ENCODE results near the gene MSANTD7. TPM values are rescaled to one million over a fixed set of nuclear protein-coding genes. Genes with fewer than 3 reads are reported as not detected.

Gene MSANTD7
- total and polyA plus RNA-seq, 12 donors, result 2.6 to 14.8 (median 7.5) TPM

DNA sequence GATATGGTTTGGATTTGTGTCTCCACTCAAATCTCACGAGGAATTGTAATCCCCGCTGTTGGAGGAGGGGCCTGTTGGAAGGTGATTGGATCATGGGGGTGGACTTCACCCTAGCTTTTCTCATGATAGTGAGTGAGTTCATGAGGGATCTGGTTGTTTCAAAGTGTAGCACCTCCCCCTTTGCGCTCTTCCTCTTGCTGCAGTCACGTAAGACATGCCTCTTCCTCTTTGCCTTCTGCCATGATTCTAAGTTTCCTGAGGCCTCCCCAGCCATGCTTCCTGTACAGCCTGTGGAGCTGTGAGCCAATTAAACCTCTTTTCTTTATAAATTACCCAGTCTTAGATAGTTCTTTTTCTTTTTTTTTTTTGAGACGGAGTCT is 17.3 kb upstream of the MSANTD7 start:
- Histone ChIP-seq H3K9me3 (replicated peaks in 1 of 3) (no peaks in the 10 kb centered on the region), H3K27me3 (no peaks in the 10 kb centered on the region), H3K4me3 (no peak overlapping the region), H3K27ac (no peak overlapping the region), H3K4me1 (replicated peaks in 1 of 2) (peaks cover 4 to 7% of the 10 kb centered on the region in 2 donors), H3K36me3 (replicated peaks in 1 of 2) (no peaks in the 10 kb centered on the region)
- intact Hi-C loops (cut with DNase I), result loop anchor here in 1 of 2 donors (5.0 to 10.0 kb wide), 2 partner anchors 168 to 216 kb away; no protein-coding TSS in a partner anchor
- no peak for DNase-seq
- TF ChIP-seq, protein P1, sequence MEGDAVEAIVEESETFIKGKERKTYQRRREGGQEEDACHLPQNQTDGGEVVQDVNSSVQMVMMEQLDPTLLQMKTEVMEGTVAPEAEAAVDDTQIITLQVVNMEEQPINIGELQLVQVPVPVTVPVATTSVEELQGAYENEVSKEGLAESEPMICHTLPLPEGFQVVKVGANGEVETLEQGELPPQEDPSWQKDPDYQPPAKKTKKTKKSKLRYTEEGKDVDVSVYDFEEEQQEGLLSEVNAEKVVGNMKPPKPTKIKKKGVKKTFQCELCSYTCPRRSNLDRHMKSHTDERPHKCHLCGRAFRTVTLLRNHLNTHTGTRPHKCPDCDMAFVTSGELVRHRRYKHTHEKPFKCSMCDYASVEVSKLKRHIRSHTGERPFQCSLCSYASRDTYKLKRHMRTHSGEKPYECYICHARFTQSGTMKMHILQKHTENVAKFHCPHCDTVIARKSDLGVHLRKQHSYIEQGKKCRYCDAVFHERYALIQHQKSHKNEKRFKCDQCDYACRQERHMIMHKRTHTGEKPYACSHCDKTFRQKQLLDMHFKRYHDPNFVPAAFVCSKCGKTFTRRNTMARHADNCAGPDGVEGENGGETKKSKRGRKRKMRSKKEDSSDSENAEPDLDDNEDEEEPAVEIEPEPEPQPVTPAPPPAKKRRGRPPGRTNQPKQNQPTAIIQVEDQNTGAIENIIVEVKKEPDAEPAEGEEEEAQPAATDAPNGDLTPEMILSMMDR (IDR thresholded peaks at IDR 0.05), result no peak
- TF ChIP-seq POLR2A (IDR thresholded peaks at IDR 0.05), result no peak
- 90 to 93% (median 91%) methylated on average over 5 of the region's 5 CpGs for WGBS, 4 donors

DNA sequence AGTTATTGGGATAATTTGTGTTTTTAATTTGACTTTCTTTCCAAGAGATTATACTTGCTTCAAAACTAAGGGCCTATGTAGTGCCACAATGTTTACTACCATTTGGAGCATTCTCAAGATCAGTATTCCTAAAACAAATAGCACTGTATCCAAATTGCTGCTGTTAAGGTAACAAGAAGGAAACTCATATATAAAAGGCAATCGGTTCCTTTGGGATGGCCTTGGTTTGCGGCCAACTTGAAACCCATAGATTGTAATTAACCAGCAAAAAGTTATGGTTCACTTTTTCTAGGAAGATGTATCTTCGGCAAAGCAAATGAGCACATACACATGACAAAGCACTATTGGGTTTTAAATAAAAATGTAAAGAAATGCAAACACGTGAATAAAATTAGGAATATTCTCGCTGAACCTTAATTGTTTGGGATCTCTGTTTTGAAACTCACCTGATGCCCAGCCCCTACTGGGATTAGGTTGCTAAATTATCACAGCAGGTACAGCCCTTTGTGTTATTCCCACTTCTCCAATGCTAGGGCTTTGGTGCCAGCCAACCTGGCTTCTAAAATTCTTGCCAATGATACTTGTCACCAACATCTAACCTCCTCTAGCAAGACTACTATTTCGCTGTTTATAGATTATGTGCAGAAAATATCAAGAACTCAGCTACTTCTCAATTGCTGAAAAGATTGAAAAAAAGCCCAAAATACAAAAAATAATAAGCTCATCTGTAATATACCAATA is 16.3 kb upstream of the MSANTD7 start:
- DNase-seq, result no peak
- intact Hi-C loops (cut with DNase I), result loop anchor here in 1 of 2 donors (5.0 to 10.0 kb wide), 2 partner anchors 170 to 217 kb away; no protein-coding TSS in a partner anchor
- TF ChIP-seq POLR2A (IDR thresholded peaks at IDR 0.05), result no peak
- TF ChIP-seq, protein P1 (IDR thresholded peaks at IDR 0.05), result no peak

DNA sequence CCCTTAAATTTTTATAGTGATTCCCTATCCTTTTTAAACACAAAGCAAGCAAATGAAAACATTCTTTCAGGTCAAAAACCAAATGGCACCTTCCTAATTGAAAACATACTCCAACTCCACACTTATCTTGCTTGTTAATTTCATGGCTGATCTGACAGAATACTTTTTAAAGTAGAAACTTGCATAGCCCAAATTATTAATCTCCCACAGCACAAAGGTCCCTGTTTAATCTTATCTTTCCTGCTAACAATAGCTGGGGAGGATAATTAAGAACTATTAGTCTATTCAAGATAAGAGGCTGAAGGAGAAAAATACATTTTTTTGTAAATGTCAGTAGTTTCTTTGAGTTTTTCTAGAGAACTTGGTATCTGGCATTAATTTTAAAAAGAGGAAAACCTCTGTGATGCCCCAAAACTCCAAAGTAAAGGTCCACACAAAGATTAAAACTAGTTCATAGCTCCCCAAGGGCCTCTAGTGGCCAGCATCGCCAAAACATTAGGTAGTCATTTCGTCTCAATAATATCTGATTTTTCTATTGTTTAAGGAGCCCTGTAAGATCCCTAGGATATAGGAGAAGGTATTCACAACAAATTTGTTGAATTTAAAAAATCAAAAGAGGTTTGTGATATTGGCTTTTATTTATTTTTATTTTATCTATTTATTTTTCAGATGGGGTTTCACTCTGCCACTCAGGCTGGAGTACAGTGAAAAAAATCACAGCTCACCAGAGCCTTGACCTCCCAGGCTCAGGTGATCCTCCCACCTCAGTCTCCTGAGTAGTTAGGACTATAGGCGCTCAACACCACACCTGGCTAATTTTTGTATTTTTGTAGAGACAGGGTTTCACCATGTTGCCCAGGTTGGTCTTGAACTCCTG is 15.0 kb upstream of the MSANTD7 start:
- Histone ChIP-seq H3K9me3 (replicated peaks in 1 of 3) (no peaks in the 10 kb centered on the region), H3K4me3 (no peak overlapping the region), H3K36me3 (replicated peaks in 1 of 2) (no peaks in the 10 kb centered on the region), H3K4me1 (replicated peaks in 1 of 2) (peaks cover 0 to 7% of the 10 kb centered on the region in 2 donors), H3K27me3 (no peaks in the 10 kb centered on the region), H3K27ac (no peak overlapping the region)
- peak in 6 of 7 donors; percentile 27 to 72 (median 42) for DNase-seq
- intact Hi-C loops (cut with DNase I), result loop anchor here in 1 of 2 donors (5.0 to 10.0 kb wide), 2 partner anchors 171 to 218 kb away; no protein-coding TSS in a partner anchor
- WGBS, 4 donors, result 18 to 29% (median 24%) methylated on average over 3 of the region's 3 CpGs
- TF ChIP-seq, protein P1 (IDR thresholded peaks at IDR 0.05), result peak; percentile 39 to 71 (median 66)
- TF ChIP-seq POLR2A (IDR thresholded peaks at IDR 0.05), result no peak

More for the DNA sequence above, 16.3 kb upstream of the MSANTD7 start:
- peaks cover 0 to 7% of the 10 kb centered on the region in 2 donors for H3K4me1 ChIP-seq (replicated peaks in 1 of 2)
- WGBS, 4 donors, result 72 to 91% (median 79%) methylated on average over 6 of the region's 6 CpGs
- H3K36me3 ChIP-seq (replicated peaks in 1 of 2), result no peaks in the 10 kb centered on the region
- H3K9me3 ChIP-seq (replicated peaks in 1 of 3), result no peaks in the 10 kb centered on the region
- H3K27me3 ChIP-seq, result no peaks in the 10 kb centered on the region
- no peak overlapping the region for H3K4me3 ChIP-seq
- no peak overlapping the region for H3K27ac ChIP-seq

DNA sequence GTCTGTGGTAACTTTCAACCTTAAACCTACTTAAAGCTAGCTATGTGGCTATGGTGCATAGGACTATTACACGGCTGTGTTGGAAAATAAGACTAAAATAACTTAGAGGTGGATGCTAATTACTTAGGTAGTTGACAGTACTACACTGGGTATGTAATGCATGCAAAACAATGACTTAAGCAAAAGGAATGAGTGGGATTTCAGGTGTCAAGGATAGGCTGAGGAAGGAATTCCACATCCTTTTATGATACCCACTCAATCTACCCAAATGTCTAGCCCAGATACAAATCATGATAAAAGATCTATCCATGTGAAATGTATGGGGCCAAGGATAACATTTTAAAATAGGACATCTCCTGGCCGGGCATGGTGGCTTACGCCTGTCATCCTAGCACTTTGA is 14.1 kb upstream of the MSANTD7 start:
- no peak overlapping the region for H3K4me3 ChIP-seq
- no peak overlapping the region for H3K27ac ChIP-seq
- peaks cover 0 to 7% of the 10 kb centered on the region in 2 donors for H3K4me1 ChIP-seq (replicated peaks in 1 of 2)
- H3K27me3 ChIP-seq, result no peaks in the 10 kb centered on the region
- whole genome bisulfite sequencing, 4 donors, result 68 to 85% (median 82%) methylated on average over 3 of the region's 3 CpGs
- H3K9me3 ChIP-seq (replicated peaks in 1 of 3), result no peaks in the 10 kb centered on the region
- TF ChIP-seq, protein P1 (IDR thresholded peaks at IDR 0.05), result no peak
- no peak for TF ChIP-seq POLR2A (IDR thresholded peaks at IDR 0.05)
- no peak for DNase-seq
- no peaks in the 10 kb centered on the region for H3K36me3 ChIP-seq (replicated peaks in 1 of 2)
- intact Hi-C loops (cut with DNase I), result loop anchor here in 1 of 2 donors (5.0 to 10.0 kb wide), 2 partner anchors 172 to 219 kb away; no protein-coding TSS in a partner anchor

Data from adrenal gland (tissue), 12 donors.